ENCODE measurements around the gene C1orf116. TPM values are rescaled to one million over a fixed set of nuclear protein-coding genes. Genes with fewer than 3 reads are reported as not detected.
A peak's percentile ranks its signal among the peaks of the same experiment; 100 is the strongest.

C1orf116 gene
- total RNA-seq, 4 donors from 2014 or later = 7.1 to 24.6 (median 13.3) TPM

DNA sequence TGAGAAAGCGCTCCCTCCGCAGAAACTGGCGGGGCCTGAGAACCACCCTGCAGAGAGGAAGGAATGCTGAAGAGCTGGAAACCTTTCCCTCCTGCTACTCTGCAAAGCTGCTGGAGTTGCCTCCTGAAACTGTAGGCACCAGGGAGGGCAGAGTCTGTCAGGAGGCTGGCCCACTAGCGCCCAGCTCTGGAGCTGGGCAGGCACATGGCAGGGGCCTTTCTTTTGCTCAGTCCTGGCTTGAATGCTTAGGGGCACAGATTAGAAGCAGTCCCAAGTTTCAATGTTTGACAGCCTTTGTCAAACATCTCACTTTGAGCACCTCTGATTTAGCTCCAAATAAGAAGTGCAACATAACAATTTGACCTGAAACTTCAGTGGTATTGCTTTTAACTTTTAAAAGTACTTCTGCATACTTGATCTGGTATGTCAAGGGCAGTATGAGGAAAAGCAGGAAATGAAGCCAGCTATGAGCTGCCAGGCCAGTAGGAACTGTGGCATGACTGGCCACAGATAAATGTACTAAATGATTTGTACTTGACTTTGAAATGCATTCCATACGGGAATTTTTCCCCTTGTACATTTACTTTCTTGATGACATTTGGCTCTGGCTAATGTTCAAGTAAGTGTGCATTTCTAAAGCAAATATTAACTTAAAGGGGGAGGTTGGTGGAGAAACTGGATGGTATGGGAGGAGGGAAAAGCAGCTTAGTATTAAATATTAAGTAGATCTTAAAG lies 7.2 kb downstream of the C1orf116 start:
- Histone ChIP-seq H3K27me3 (no peaks in the 10 kb centered on the region), H3K9me3 (no peaks in the 10 kb centered on the region), H3K27ac (peak overlapping the region; percentile 94 to 99 (median 96)), H3K4me1 (peaks cover 57 to 63% of the 10 kb centered on the region in 2 donors), H3K36me3 (no peaks in the 10 kb centered on the region), H3K4me3 (replicated peaks in 1 of 3) (no peak overlapping the region)
- intact Hi-C loops (cut with DNase I) = no loop called here
- no peak for TF ChIP-seq CTCF (IDR thresholded peaks at IDR 0.05)
- TF ChIP-seq POLR2A (IDR thresholded peaks at IDR 0.05) = peak in 1 of 2 donors; percentile 58
- DNase-seq = peak; percentile 73 to 75
- 24 to 29% methylated on average over 5 of the region's 5 CpGs for WGBS, 2 donors

GRCh38 chr1:207024202-207025145 lies 8.1 kb downstream of the C1orf116 start:
- TF ChIP-seq POLR2A (IDR thresholded peaks at IDR 0.05) (no peak), CTCF (IDR thresholded peaks at IDR 0.05) (no peak)
- 66% methylated on average over 15 to 16 of the region's 18 CpGs for WGBS, 2 donors
- Histone ChIP-seq H3K36me3 (no peaks in the 10 kb centered on the region), H3K27ac (peak overlapping the region; percentile 94 to 99 (median 96)), H3K4me1 (peaks cover 57 to 63% of the 10 kb centered on the region in 2 donors), H3K4me3 (replicated peaks in 1 of 3) (no peak overlapping the region), H3K9me3 (no peaks in the 10 kb centered on the region), H3K27me3 (no peaks in the 10 kb centered on the region)
- intact Hi-C loops (cut with DNase I) = no loop called here
- no peak for DNase-seq

- no peak for DNase-seq
- Histone ChIP-seq H3K4me3 (replicated peaks in 1 of 3) (no peak overlapping the region), H3K27ac (peak overlapping the region; percentile 94 to 99 (median 96)), H3K4me1 (peaks cover 57 to 63% of the 10 kb centered on the region in 2 donors), H3K9me3 (no peaks in the 10 kb centered on the region), H3K36me3 (no peaks in the 10 kb centered on the region), H3K27me3 (no peaks in the 10 kb centered on the region)
- intact Hi-C loops (cut with DNase I) = no loop called here
- 85 to 87% methylated on average over 3 to 8 of the region's 8 CpGs for WGBS, 2 donors
- TF ChIP-seq POLR2A (IDR thresholded peaks at IDR 0.05) (no peak), CTCF (IDR thresholded peaks at IDR 0.05) (no peak)
These were observed 9.4 kb downstream of the C1orf116 start for GRCh38 chr1:207022996-207023679.

DNA sequence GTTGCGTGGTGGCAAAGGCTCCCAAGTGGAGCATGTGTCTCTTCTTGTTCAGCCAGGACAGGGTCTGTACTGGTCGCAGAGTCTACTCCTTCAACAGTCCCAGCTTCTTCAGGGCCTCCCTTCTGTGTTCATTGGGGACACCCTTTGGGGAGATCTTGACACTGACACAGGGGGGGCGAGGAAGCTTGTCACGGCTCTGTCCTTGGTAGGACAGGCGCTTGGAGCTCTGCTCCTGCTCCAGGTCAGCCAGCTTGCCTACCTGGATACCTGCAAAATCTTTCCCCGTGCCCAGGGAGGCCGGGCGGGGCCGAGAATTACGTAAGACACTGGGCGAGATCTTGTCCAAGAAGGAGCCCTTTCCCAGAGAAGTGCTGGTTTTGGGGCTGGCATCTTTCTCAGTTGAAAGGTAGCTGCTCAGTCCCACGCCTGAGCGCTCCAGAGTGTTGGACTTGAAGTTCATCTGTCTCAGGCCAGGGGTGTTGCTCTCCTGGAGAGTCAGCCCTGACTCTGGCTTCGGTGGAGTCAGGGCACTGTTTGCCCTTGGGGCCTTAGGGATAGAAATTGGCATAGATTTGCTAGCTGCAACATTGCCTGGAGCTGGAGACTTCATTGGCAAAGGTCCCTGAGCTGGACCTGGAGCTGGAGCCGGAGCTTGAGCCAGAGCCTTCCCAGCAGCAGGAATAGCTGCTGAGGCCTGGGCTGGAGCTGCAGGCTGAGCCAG lies 10.5 kb downstream of the C1orf116 start:
- H3K4me3 ChIP-seq (replicated peaks in 1 of 3) = no peak overlapping the region
- H3K4me1 ChIP-seq = peaks cover 51 to 57% of the 10 kb centered on the region in 2 donors
- H3K27me3 ChIP-seq = no peaks in the 10 kb centered on the region
- intact Hi-C loops (cut with DNase I) = no loop called here
- no peaks in the 10 kb centered on the region for H3K36me3 ChIP-seq
- TF ChIP-seq POLR2A (IDR thresholded peaks at IDR 0.05) (no peak), CTCF (IDR thresholded peaks at IDR 0.05) (no peak)
- DNase-seq = peak; percentile 68 to 72
- no peaks in the 10 kb centered on the region for H3K9me3 ChIP-seq
- H3K27ac ChIP-seq = peak overlapping the region; percentile 52 to 96 (median 94)
- 60 to 68% methylated on average over 14 to 15 of the region's 15 CpGs for WGBS, 2 donors
